ENCODE data around the gene NDUFAF3.
A peak's percentile ranks its signal among the peaks of the same experiment; 100 is the strongest.

NDUFAF3 gene

DNA sequence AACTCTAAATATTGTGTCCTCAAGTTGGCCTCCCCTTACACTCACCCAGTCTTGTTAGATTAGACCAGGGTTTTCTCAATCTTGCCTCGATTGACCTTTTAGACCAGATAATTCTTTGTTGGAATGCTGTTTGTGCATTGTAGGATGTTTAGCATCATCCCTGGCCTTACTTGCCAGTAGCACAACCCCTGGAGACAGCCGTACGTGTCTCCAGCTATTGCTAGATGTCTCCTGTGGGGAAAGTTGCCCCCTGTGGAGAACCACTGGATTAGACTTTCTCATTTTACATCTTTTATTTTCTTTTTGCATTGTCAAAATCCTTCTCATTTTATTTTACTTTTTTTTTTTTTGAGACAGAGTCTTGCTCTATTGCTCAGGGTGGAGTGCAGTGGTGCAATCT, 12.5 kb upstream of the NDUFAF3 start:
- TF ChIP-seq, protein P1, sequence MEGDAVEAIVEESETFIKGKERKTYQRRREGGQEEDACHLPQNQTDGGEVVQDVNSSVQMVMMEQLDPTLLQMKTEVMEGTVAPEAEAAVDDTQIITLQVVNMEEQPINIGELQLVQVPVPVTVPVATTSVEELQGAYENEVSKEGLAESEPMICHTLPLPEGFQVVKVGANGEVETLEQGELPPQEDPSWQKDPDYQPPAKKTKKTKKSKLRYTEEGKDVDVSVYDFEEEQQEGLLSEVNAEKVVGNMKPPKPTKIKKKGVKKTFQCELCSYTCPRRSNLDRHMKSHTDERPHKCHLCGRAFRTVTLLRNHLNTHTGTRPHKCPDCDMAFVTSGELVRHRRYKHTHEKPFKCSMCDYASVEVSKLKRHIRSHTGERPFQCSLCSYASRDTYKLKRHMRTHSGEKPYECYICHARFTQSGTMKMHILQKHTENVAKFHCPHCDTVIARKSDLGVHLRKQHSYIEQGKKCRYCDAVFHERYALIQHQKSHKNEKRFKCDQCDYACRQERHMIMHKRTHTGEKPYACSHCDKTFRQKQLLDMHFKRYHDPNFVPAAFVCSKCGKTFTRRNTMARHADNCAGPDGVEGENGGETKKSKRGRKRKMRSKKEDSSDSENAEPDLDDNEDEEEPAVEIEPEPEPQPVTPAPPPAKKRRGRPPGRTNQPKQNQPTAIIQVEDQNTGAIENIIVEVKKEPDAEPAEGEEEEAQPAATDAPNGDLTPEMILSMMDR (IDR thresholded peaks at IDR 0.05; ENCODE audit: insufficient read depth, low read length, missing control alignments) = no peak
- H3K4me3 ChIP-seq (ENCODE audit: low read depth, low read length) = no peak overlapping the region
- no peak for DNase-seq (ENCODE audit: low read depth, low spot score)
- ChIA-PET POLR2A (interaction anchor here (1.5 to 3.8 kb wide), 3 partner anchors 8 to 20 kb away, joined by 4 to 70 read pairs (median 51); partner anchors contain the start of genes DALRD3, IMPDH2 and NDUFAF3), CTCF (interaction anchor here (1.2 to 6.7 kb wide), 4 partner anchors 10 to 274 kb away, joined by 3 to 95 read pairs (median 38); partner anchors contain the start of genes DALRD3, NDUFAF3 and P4HTM)

DNA sequence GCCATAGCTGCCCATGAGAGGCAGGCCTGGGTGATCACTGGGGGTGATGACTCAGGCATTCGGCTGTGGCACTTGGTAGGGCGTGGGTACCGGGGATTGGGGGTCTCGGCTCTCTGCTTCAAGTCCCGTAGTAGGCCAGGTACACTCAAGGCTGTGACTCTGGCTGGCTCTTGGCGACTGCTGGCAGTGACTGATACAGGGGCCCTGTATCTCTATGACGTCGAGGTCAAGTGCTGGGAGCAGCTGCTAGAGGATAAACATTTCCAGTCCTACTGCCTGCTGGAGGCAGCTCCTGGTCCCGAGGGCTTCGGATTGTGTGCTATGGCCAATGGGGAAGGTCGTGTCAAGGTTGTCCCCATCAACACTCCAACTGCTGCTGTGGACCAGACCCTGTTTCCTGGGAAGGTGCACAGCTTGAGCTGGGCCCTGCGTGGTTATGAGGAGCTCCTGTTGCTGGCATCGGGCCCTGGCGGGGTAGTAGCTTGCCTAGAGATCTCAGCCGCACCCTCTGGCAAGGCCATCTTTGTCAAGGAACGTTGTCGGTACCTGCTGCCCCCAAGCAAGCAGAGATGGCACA, 9.4 kb upstream of the NDUFAF3 start:
- CTCF ChIA-PET = interaction anchor here (1.0 to 6.6 kb wide), 4 partner anchors 11 to 275 kb away, joined by 3 to 59 read pairs (median 37); partner anchors contain the start of genes NDUFAF3 and P4HTM
- no peak overlapping the region for H3K4me3 ChIP-seq (ENCODE audit: low read depth, low read length)
- TF ChIP-seq, protein P1 (IDR thresholded peaks at IDR 0.05; ENCODE audit: insufficient read depth, low read length, missing control alignments) = no peak
- DNase-seq (ENCODE audit: low read depth, low spot score) = no peak
- POLR2A ChIA-PET = interaction anchor here (3.7 kb wide), 1 partner anchor 9 kb away, joined by 18 read pairs; the partner anchor contains the start of gene NDUFAF3

DNA sequence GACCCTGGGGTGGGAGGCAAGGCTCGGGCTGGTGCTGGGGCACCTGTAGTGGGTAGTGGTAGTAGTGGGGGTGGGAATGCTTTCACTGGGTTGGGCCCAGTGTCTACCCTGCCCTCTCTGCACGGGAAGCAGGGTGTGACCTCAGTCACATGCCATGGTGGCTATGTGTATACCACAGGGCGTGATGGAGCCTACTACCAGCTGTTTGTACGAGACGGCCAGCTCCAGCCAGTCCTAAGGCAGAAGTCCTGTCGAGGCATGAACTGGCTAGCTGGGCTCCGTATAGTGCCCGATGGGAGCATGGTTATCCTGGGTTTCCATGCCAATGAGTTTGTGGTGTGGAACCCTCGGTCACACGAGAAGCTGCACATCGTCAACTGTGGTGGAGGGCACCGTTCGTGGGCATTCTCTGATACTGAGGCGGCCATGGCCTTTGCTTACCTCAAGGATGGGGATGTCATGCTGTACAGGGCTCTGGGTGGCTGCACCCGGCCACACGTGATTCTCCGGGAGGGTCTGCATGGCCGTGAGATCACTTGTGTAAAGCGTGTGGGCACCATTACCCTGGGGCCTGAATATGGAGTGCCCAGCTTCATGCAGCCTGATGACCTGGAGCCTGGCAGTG, 8.7 kb upstream of the NDUFAF3 start:
- DNase-seq (ENCODE audit: low read depth, low spot score) = no peak
- ChIA-PET POLR2A (interaction anchor here (0.8 to 3.7 kb wide), 2 partner anchors 8 to 24 kb away, joined by 4 to 18 read pairs; partner anchors contain the start of gene NDUFAF3), CTCF (interaction anchor here (0.9 to 5.9 kb wide), 6 partner anchors 10 to 276 kb away, joined by 3 to 59 read pairs (median 4); partner anchors contain the start of gene NDUFAF3)
- TF ChIP-seq, protein P1 (IDR thresholded peaks at IDR 0.05; ENCODE audit: insufficient read depth, low read length, missing control alignments) = no peak
- H3K4me3 ChIP-seq (ENCODE audit: low read depth, low read length) = no peak overlapping the region

DNA sequence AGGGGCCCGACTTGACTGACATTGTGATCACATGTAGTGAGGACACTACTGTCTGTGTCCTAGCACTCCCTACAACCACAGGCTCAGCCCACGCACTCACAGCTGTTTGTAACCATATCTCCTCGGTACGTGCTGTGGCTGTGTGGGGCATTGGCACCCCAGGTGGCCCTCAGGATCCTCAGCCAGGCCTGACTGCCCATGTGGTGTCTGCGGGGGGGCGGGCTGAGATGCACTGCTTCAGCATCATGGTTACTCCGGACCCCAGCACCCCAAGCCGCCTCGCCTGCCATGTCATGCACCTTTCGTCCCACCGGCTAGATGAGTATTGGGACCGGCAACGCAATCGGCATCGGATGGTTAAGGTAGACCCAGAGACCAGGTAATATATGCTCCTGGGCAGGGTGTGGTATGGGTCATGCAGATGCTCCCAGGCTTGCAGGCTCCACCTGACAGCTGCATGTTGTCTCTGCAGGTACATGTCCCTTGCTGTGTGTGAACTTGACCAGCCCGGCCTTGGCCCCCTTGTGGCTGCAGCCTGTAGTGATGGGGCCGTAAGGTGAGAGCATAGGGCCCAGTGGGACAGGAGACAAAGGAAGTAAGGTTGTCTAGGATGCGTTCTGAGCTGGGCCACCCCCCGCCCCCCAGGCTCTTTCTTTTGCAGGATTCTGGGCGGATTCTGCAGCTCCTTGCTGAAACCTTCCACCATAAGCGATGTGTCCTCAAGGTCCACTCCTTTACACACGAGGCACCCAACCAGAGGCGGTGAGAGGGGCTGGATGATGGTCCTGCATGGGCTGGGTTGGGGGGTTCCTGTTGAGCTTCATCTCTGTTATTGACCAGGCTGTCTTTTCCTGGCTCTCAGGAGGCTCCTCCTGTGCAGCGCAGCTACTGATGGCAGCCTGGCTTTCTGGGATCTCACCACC, 7.9 kb upstream of the NDUFAF3 start:
- ChIA-PET POLR2A (interaction anchor here (0.8 to 3.7 kb wide), 2 partner anchors 7 to 24 kb away, joined by 4 to 18 read pairs; partner anchors contain the start of gene NDUFAF3), CTCF (interaction anchor here (0.8 to 9.8 kb wide), 9 partner anchors 7 to 277 kb away, joined by 3 to 95 read pairs (median 4); partner anchors contain the start of genes NDUFAF3 and WDR6)
- DNase-seq (ENCODE audit: low read depth, low spot score) = no peak
- TF ChIP-seq, protein P1 (IDR thresholded peaks at IDR 0.05; ENCODE audit: insufficient read depth, low read length, missing control alignments) = peak; percentile 70
- H3K4me3 ChIP-seq (ENCODE audit: low read depth, low read length) = no peak overlapping the region

DNA sequence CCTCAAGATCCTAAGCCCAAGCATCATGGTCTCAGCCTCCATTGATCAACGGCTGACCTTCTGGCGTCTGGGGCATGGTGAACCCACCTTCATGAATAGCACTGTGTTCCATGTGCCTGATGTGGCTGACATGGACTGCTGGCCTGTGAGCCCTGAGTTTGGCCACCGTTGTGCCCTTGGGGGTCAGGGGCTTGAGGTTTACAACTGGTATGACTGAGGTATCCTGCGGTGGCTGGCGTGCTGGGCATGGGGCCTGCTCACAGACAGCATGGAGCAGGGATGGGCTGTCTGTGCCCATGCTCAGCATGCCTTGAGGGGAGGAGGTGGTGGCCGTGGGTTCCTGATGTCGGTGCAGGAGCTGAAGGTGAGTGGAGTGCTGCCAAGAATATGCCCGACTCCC, 6.8 kb upstream of the NDUFAF3 start:
- TF ChIP-seq, protein P1 (IDR thresholded peaks at IDR 0.05; ENCODE audit: insufficient read depth, low read length, missing control alignments) = no peak
- DNase-seq (ENCODE audit: low read depth, low spot score) = no peak
- ChIA-PET CTCF (interaction anchor here (1.0 to 9.8 kb wide), 6 partner anchors 8 to 27 kb away, joined by 3 to 95 read pairs (median 15); partner anchors contain the start of genes IMPDH2, NDUFAF3 and WDR6), POLR2A (interaction anchor here (1.8 to 4.4 kb wide), 2 partner anchors 7 to 26 kb away, joined by 3 to 51 read pairs; partner anchors contain the start of gene WDR6)
- no peak overlapping the region for H3K4me3 ChIP-seq (ENCODE audit: low read depth, low read length)

All from AG04449 (cell line).